MM.1S (cell line): ENCODE measurements around the gene TMEM92.

Experiments used
- DNase-seq: peaks from one replicate; pipeline ENCODE4 v3.0.0-alpha.2; 2015
- H2AFZ ChIP-seq: fragments of 300-600 bp; sonication (generic); 2 replicates; pipeline ENCODE4 v1.6.0; 2016; ENCODE audit warnings: antibody characterized with exemption, low read length
- H3F3A ChIP-seq: fragments of 300-600 bp; sonication (generic); 2 replicates; pipeline ENCODE4 v1.6.1; 2016; ENCODE audit warnings: mild to moderate bottlenecking, antibody characterized with exemption, low read length, moderate library complexity, mixed read lengths; ENCODE audit not compliant: insufficient read depth
- H3K27ac ChIP-seq: fragments of 300-600 bp; sonication (generic); 2 replicates; pipeline ENCODE4 v1.5.1; 2016; ENCODE audit warnings: mild to moderate bottlenecking, low read length
- H3K27me3 ChIP-seq: fragments of 300-600 bp; sonication (generic); replicated peaks from 2 replicates; pipeline ENCODE4 v1.6.0; 2016; ENCODE audit warnings: low read length; ENCODE audit not compliant: insufficient read depth
- H3K36me3 ChIP-seq: fragments of 300-600 bp; sonication (generic); replicated peaks from 2 replicates; pipeline ENCODE4 v1.6.1; 2016; ENCODE audit warnings: mild to moderate bottlenecking, low read length, mixed read lengths; ENCODE audit not compliant: insufficient read depth
- H3K4me1 ChIP-seq: fragments of 300-600 bp; sonication (generic); 2 replicates; pipeline ENCODE4 v1.6.1; 2016; ENCODE audit warnings: low read length, mixed read lengths
- H3K4me2 ChIP-seq: fragments of 300-600 bp; sonication (generic); 2 replicates; pipeline ENCODE4 v1.6.0; 2016; ENCODE audit warnings: low read depth, low read length
- H3K4me3 ChIP-seq: fragments of 300-600 bp; sonication (generic); 2 replicates; pipeline ENCODE4 v1.5.1; 2016; ENCODE audit warnings: low read length, mixed read lengths
- H3K79me2 ChIP-seq: fragments of 300-600 bp; sonication (generic); 2 replicates; pipeline ENCODE4 v1.6.1; 2016; ENCODE audit warnings: mixed run types, low read length, mixed read lengths
- H3K9ac ChIP-seq: fragments of 300-600 bp; sonication (generic); 2 replicates; pipeline ENCODE4 v1.6.1; 2016; ENCODE audit warnings: low read length, mixed read lengths
- H3K9me2 ChIP-seq: fragments of 300-600 bp; sonication (generic); replicated peaks from 2 replicates; pipeline ENCODE4 v1.6.1; 2016; ENCODE audit warnings: mild to moderate bottlenecking, low read length, mixed read lengths; ENCODE audit not compliant: insufficient read depth
- H3K9me3 ChIP-seq: fragments of 300-600 bp; sonication (generic); replicated peaks from 2 replicates; pipeline ENCODE4 v1.6.1; 2016; ENCODE audit warnings: mild to moderate bottlenecking, low read length, mixed read lengths; ENCODE audit not compliant: insufficient read depth
- H4K20me1 ChIP-seq: fragments of 300-600 bp; sonication (generic); 2 replicates; pipeline ENCODE4 v1.6.1; 2016; ENCODE audit warnings: mild to moderate bottlenecking, low read length, moderate library complexity, mixed read lengths; ENCODE audit not compliant: insufficient read depth
- CTCF ChIP-seq: fragments of 300-600 bp; sonication (generic); IDR thresholded peaks from 2 replicates; pipeline ENCODE4 v1.5.1; 2016; ENCODE audit warnings: antibody characterized with exemption, low read length, mixed read lengths
- EZH2 ChIP-seq: fragments of 300-600 bp; sonication (generic); optimal IDR thresholded peaks from 2 replicates; pipeline ENCODE3; 2017; ENCODE audit warnings: low read depth, mild to moderate bottlenecking, antibody characterized with exemption, low read length, mixed read lengths
- EZH2phosphoT487 ChIP-seq: fragments of 300-600 bp; sonication (generic); IDR thresholded peaks from 2 replicates; pipeline ENCODE4 v1.6.1; 2018; ENCODE audit warnings: antibody characterized with exemption, low read length

TMEM92 gene

GRCh38 chr17:50289991-50290702 is 15.9 kb downstream of the TMEM92 start:
- no peak for TF ChIP-seq EZH2phosphoT487
- no peak for TF ChIP-seq EZH2
- TF ChIP-seq CTCF, result no peak
- Histone ChIP-seq H3K27me3 (0 out of 2 replicates have a peak, but pooled peaks cover 4% of the 10 kb centered on the region), H3K36me3 (no peaks in the 10 kb centered on the region), H2AFZ (no peak overlapping the region), H3K4me1 (no peaks in the 10 kb centered on the region), H3K9ac (no peak overlapping the region), H3K27ac (no peak overlapping the region), H3K79me2 (no peaks in the 10 kb centered on the region), H3K9me3 (no peaks in the 10 kb centered on the region), H3F3A (no peaks in the 10 kb centered on the region), H3K4me3 (no peak overlapping the region), H4K20me1 (no peaks in the 10 kb centered on the region), H3K9me2 (no peaks in the 10 kb centered on the region), H3K4me2 (no peak overlapping the region)
- DNase-seq, result no peak

GRCh38 chr17:50290933-50291332 is 16.7 kb downstream of the TMEM92 start:
- Histone ChIP-seq H3K79me2 (no peaks in the 10 kb centered on the region), H3K4me1 (no peaks in the 10 kb centered on the region), H3K36me3 (no peaks in the 10 kb centered on the region), H3K4me2 (no peak overlapping the region), H3K9me2 (no peaks in the 10 kb centered on the region), H3F3A (no peaks in the 10 kb centered on the region), H2AFZ (no peak overlapping the region), H3K9me3 (no peaks in the 10 kb centered on the region), H4K20me1 (no peaks in the 10 kb centered on the region), H3K9ac (no peak overlapping the region), H3K27ac (no peak overlapping the region), H3K27me3 (0 out of 2 replicates have a peak, but pooled peaks cover 4% of the 10 kb centered on the region), H3K4me3 (no peak overlapping the region)
- DNase-seq, result no peak
- no peak for TF ChIP-seq EZH2phosphoT487
- no peak for TF ChIP-seq EZH2
- TF ChIP-seq CTCF, result no peak

GRCh38 chr17:50292465-50292864 is 18.2 kb downstream of the TMEM92 start:
- Histone ChIP-seq H3K4me2 (no peak overlapping the region), H3K9me3 (no peaks in the 10 kb centered on the region), H3K79me2 (no peaks in the 10 kb centered on the region), H3K36me3 (no peaks in the 10 kb centered on the region), H3K9ac (no peak overlapping the region), H3K27ac (no peak overlapping the region), H2AFZ (no peak overlapping the region), H4K20me1 (no peaks in the 10 kb centered on the region), H3K4me1 (no peaks in the 10 kb centered on the region), H3K9me2 (no peaks in the 10 kb centered on the region), H3K27me3 (no peaks in the 10 kb centered on the region), H3F3A (no peaks in the 10 kb centered on the region), H3K4me3 (no peak overlapping the region)
- DNase-seq, result no peak
- no peak for TF ChIP-seq EZH2
- no peak for TF ChIP-seq CTCF
- no peak for TF ChIP-seq EZH2phosphoT487
